GM03348 (cell line): ENCODE data around the gene GDPD4.

ENCODE experiments used
- DNase-seq: peaks from one replicate; pipeline ENCODE4 v3.0.0; 2012; ENCODE audit warnings: low spot score

GDPD4 gene

DNA sequence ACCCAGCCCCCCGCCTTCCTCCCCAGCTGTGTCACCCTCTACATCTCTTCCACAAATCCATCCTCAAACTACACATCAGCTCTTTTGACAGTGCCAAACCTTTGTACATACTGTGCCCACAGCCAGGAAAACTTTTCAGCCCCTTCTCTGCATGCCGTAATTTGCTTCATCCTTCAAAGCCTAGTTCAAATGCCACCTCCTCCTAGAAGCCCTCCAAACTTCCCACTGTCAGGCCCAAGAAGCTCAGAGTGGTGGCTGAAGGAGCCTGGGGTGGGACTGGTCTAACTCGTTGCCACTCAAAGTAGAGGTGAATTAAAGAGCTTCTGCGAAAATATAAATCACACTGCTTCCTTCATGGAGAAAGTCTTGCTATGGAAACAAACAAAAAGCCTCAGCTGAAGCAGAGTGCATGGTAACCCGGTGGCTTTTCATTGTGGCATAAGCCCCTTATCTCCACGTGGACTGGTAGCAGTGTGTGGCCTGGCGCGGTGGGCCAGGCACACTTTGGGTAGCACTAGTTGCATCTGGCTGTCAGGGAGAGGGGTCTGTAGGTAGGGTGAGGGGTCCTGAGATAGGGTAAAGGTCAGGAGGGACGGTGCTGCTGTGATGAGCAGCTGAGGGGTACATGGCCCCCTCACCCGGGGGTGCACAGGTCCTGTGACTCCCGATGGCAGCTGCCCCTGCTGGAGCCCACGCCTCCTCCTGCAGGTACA is 96.6 kb downstream of the GDPD4 start:
- DNase-seq, result no peak

DNA sequence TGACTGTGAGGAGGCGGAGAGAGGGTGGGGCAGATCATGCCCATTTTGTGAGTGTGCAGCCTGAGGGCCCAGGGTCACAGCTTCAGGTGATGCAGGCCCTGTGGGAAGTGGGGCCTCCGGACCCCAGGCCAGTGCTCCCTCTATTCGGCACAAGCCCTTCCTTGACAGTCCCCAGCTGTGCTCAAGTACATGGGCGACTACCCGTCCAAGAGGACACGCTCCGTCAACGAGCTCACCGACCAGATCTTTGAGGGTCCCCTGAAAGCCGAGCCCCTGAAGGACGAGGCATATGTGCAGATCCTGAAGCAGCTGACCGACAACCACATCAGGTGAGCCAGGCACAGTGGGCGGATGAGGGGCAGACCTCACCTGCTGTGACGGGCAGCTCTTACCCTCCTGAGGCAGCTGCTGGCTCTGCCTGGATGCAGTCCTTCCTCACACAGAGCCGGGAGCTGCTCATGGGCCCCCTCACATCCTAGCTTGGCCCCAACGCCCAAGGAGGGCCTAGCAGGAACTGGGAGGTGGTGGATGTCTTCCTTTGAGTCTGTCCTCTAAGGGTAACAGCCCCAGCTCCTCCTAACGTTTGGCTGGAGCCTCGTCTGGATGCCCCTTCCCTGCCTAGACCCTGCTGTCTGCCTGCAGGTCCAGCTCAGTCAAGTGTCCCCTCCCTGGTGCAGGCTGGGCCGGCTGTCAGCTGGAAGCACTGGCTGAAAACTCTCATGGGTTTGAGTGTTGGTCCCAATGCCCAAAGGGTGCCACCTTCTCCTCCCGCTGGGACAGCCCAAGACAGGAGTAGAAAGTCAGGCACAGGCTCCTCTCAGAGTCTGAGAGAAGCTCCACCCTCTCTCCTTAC is 97.4 kb downstream of the GDPD4 start:
- no peak for DNase-seq

DNA sequence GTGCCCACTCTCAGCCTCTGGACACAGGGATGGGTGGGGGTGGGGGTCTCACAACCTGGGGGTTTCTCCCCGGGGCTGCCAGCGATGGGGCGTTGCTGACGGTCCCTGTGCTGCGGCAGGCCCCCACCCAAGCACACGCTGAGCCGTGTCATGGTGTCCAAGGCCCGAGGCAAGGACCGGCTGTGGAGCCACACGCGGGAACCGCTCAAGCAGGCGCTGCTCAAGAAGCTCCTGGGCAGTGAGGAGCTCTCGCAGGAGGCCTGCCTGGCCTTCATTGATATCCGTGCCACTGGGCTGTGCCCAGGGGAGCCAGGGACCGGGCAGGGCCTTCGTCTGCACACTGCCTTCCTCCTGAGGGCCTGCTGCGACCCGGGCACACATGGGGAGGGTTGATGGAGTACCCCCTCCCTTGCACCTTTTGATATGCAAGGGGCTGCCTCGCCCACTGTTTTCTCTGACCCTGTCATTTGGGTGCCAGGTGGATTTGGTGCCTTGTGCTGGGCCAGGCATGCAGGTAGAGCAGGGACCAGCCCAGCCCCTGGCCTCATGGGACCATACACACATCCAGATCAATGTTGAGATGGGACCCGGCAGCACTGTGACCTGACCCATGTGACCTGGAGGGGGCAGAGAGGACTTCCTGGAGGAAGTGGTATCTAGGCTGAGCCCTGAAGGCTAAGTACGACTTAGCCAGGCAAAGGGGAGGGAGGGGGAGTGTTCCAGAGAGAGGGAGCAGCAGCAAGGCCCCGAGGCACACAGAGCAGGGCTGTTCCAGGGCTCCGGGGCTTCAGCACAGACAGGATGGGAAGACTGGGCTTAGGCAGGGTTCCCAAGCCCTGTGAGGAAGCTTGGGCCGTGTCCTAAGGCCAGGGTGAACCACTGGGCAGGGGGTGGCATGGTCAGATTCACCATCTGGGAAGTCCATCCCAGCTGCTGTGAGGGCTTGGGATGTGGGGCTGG is 98.3 kb downstream of the GDPD4 start:
- DNase-seq, result no peak

DNA sequence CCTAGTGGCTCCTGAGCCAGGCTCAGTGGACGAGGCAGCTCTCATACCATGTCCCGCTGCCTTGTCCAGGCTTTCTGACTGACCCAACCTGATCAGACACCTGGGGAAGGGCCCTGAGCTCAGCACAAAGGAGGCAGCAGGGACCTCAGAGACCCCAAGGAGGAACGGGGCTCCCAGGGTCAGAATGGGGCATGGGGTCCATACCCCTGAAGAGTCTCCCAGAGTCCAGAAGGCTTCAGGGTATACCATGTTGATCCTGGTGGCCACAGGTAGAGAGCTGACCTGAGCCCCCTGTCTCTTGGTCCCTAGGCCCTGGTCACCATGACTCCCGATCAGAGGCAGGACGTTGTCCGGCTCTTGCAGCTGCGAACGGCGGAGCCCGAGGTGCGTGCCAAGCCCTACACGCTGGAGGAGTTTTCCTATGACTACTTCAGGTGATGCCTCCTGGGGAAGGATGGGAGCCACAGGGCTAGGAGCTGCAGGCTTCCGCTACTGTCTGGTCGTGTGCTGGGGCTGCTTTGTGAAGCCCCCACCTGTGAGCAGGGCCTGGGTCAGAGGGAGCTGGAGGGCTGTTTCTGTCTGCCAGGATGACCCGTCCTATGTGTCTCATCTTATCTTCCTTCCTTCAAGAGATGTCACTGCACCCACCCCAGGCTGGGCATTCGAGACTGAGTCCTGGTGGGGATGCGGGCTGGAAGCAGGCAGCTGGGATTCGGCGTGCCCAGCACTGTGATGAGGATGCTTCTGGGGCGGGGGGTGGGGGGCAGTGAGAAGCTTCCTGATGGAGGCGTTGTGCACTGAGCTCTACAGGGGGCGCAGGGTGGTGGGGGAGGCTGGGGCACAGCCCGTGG is 99.3 kb downstream of the GDPD4 start:
- DNase-seq, result no peak

DNA sequence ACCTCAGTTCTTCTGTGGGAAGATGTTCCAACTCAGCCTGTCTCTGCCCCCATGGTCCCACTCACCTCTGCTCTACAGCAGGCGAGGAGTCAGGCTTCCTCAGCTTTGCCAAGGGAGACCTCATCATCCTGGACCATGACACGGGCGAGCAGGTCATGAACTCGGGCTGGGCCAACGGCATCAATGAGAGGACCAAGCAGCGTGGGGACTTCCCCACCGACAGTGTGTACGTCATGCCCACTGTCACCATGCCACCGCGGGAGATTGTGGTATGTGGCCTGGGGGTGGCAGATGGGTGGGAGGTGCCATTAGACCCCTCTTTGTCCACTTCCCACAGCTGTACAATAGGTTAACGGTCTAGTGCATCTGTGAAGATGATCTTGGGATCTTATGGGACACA is 100.1 kb downstream of the GDPD4 start:
- DNase-seq, result no peak

DNA sequence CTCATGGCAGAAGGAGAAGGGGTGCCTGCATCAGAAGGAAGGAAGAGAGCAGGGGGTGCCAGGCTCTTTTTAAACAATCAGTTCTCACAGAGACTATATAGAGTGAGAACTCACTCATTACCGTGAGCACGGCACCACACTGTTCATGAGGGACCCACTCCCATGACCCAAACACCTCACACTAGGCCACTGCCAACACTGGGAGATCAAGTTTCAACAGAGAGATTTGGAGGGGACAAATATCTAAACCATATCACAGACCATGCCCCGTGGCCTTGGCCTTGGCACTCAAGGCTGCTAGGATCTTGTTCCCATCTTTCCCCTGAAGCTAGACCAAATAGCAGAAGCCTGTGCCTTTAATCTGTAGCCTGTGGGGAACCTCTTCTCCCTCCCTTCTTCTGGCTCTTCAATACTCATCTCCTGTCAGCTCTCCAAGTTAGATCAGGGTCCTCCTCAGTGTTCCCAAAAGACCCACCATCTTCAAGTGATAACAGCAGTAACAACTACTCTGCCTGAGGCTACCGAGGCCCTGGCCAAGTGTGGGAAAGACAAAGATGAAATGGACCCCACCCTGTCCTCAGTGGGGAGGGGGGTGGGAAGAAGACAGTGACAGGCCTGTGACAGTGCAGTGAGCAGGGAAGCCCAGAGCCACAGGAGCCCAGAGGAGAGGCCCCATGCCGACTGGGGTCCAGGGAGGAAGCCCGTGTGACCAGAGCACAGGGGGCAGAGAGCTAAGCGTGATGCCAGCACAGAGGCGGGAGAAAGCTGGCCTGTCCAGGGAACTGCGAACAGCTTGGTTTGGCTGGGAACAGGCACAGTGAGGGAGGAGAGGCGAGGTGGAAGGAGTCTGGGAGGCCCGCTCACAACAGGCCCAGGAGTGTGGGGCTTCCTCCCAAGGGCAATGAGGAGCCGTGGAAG is 100.9 kb downstream of the GDPD4 start:
- no peak for DNase-seq

DNA sequence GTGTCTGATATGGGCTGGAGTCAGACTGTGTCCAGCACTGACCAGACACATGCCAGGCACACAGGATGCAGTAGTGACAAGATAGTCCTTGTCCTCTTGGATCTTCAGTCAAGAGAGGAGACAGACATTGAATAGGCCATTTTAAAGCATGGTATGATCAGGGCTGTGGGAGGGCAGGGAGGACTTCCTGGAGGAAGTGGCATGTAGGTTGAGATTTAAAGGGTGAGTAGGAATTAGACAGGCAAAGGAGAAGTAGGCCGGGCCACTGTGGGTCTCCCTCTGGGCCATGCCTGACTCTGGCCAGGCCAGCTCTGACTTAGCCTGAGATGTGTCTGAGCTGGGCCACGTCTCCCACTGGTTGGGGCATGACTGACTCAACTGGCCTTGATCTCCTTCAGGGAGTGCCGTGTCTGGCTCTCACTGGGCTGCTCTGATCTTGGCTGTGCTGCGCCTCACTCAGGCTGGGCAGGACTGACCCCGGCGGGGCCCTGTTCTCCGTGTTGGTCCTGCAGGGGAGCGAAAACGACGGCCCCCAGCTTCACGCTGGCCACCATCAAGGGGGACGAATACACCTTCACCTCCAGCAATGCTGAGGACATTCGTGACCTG is 102.2 kb downstream of the GDPD4 start:
- no peak for DNase-seq

DNA sequence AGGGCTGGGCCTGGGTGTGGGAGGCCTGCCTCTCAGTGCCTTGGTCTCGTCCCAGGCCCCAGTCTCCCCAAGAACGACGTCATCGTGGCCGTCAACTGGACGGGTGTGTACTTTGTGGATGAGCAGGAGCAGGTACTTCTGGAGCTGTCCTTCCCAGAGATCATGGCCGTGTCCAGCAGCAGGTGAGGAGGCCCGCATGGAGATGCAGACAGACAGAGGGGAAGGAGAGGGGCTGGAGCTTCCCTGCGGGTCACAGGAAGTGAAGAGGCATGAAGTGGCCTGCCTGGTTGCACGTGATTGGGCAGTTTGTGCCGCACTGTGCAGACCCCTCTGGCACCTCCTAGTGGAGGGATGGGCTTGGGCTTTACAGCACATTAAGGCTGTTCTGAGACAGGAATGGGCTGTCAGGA is 103.0 kb downstream of the GDPD4 start:
- DNase-seq, result no peak

DNA sequence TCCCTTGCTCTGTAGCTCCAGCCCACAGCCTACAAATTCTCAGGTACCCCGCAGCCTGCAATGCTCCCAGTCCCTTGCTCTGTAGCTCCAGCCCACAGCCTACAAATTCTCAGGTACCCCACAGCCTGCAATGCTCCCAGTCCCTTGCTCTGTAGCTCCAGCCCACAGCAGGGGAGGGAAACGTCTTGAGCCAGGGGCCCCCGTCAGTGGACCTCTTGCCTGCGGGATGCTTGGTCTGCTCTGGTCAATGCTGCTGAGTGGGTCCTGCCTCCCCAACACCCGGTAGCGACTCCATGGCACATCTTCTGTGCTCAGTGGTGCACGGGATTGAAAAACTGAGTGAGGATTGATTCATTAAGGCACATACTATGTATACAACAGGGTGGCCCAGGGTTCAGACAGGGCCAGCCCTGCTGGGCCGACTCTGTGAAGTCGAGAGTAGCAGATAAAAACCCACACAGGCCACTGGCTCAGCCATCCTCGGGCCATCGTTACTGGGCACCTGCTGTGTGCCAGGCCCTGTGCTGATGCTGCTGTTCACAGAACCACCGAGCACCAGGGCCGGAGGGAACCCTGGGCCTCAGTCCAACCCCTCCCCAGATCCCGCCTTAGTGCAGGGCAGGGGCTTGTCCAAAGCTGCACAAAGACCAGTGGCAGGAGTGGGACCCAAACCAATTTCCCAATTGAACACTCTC is 103.7 kb downstream of the GDPD4 start:
- DNase-seq, result no peak

DNA sequence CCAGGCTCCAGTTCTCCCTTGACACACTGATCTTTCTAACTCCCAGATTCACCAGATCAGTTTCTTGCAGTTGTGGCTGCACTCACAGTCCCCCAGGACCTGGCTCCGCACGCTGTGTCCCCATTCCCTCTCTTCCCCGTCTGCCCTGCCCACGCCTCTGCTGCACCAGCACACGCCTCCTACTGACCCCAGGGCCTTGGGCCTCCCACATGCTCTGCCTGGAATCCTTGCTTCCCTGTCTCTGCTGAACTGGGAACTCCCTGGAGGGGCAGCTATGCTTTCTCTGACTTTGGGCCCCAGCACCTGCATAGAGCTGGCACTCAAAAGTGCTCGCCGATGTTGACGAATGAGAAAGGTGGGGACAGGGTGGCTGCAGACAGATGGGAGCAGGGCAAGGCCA is 104.5 kb downstream of the GDPD4 start:
- no peak for DNase-seq

DNA sequence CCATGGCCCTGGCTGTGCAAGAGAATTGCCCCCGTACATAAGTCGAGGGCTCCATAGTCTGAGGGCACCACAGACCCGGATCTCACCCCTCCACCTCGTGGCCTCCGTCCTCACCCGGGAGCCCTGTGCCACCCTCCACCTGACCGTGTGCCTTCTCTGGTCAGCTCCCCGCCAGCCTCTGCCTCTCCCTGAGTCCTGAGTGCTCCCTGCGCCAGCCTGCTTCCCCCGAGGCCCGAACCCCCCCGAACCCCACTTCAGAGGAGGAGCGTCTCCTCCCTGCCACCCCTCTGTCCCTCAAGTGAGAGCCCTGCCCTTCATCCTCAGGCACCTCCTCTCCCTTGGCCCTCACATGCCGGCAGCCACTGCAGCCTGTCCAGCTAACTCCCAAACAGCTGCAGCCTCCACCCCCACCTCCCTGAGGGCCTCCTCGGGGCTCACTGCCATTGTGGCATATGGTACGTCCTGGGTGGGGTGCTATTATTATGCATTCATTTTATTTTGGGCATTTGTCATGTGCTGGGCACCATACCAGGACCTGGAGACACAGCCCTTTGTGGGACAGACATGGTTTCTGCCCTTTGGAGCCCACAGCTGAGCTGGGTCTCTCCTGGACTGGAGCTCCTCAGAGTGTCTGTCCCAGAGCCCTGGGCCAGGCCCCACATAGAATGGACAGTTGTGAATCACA is 106.3 kb downstream of the GDPD4 start:
- no peak for DNase-seq

DNA sequence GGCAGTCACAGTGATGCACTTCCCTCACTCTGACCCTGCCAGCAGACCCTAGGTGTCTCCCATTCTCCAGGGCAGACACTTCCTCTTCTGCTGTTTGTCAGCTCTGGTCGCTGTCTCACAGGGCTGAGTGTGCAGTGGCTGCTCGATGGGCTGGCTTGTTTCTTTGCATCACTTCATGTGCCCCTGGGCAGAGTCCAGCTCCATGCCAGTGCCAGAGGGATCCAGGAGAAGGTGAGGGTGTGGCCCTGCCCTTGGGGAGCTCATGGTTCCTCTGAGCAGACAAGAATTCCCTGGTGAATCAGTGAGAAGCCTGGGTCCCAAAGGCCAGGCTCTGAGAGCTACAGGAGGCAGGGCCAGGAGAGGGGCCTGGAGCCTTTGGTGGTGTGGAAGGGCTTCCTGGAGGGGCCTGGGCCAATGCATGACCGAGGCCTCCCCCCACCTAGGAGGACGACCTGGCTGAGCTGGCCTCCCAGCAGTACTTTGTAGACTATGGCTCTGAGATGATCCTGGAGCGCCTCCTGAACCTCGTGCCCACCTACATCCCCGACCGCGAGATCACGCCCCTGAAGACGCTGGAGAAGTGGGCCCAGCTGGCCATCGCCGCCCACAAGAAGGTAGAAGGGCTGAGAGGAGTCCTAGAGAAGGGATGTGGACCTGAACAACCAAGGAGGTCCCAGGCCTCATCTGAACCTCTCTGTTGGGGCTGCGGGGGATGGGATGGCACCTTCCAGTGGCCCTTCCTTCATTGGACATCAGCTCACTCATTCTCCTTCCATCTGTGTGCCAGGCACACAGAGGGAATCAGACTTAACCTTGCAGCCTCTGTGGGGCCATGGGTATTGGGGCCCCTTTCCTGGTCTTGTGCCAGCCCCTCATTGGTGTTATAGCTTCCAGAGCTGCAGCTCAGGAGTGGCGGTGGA is 107.3 kb downstream of the GDPD4 start:
- DNase-seq, result no peak

DNA sequence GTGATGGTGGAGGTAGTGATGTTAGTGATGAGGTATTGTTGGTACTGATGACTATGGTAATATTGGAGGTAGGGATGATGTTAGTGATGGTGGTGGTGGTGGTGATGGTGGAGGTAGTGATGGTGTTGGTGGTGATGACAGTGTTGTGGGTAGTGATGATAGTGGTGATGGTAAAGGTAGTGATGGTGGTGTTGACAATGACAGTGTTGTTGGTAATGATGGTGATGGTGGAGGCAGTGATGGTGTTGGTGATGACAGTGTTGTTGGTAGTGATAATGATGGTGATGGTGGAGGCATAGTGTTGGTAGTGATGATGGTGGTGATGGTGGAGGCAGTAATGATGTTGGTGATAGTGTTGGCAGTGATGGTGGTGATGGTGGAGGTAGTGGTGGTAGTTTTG is 108.3 kb downstream of the GDPD4 start:
- no peak for DNase-seq

DNA sequence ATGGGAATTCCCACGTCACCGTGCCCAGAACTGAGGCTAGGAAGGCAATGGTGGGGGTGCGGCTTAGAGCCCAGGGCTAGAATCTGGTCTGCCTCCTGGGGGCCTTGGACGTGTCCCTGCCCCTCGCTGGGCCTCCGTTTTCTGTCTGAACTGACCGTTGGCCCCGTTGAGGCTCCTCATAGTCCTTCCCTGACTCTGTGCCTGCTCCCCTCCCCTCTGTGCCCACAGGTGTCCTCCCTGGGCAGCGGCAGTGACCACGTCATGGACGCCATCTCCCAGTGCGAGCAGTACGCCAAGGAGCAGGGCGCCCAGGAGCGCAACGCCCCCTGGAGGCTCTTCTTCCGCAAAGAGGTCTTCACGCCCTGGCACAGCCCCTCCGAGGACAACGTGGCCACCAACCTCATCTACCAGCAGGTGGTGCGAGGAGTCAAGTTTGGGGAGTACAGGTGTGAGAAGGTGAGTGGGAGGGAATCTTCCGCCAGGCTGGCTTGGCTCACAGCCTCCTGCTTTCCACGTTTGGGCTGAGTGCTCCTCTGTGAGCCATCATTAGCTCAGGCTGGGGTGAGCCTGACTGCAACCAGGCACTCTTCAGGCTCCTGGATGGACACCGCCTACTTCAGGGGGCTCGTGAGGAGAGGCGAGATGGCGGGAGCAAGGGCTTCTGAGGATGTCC is 109.5 kb downstream of the GDPD4 start:
- DNase-seq, result no peak

DNA sequence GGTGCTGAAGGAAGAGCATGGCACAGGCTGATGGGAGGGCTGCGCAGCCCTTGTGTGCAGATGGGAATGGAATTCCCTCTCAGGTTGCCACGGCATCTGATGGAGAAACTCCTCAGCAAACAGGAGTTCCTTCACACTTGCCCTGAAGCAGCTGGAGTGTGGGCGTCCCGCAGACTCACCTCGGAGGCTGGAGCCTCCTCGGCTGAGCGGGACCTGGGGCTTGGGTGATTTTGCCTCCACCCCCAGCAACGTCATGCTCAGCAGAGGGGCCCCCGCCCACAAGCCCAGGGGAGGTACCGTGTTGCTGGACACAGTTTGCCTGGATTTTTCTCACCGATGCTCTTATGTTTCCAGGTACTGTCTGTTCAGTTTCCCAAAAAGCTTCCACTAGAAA is 110.1 kb downstream of the GDPD4 start:
- no peak for DNase-seq

DNA sequence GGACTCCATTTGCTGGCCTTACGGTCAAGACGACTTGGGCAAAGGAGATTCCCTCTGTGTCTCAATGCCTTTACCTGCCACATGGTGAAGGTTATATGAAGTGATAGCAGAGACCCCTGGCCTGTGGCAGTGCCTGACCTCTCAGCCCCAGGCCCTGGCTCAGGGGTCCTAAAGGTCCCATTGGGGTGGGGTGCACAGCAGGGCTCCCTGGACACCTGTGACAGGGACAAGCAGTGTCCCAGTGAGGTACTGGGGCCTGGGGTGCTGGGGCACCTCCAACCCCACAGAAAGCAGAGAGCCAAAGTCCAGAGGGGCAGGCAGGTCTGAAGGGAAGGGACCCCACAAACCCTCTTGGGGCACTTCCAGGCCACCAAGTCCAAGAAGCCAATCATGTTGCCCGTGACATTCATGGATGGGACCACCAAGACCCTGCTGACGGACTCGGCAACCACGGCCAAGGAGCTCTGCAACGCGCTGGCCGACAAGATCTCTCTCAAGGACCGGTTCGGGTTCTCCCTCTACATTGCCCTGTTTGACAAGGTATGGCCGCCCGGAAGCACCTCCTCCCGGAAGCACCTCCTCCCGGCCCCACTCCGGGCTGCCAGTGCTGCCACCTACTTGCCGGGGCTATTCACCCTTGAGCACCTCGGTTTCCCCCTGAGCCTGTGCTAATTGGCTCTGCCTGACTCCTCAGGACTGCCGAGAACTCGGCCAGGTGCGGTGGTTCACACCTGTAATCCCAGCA is 111.0 kb downstream of the GDPD4 start:
- DNase-seq, result no peak
